ENCODE data around the gene LGI1.
"Not testable (repeated sequence)": the region's sequence is repeated elsewhere in the genome, so short reads cannot be mapped to it uniquely, and the experiment has no call there.

DNA sequence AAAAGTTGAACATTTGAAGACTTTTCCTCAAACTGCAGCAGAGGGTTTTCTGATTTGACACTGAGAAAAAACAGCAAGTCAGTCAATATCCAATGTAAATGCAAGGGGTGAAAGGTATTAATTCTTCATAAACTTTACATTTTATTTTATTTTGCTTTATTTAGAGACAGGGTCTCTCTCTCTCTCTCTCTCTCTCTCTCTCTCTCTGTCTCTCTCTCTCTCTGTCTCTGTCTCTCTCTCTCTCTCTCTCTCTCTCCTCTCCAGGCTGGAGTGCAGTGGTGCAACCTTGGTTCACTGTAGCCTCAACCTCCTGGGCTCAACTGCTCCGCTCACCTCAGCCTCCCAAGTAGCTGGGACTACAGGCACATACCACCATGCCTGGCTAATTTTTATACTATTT lies 73.3 kb downstream of the LGI1 start:
- TF ChIP-seq, protein P1, sequence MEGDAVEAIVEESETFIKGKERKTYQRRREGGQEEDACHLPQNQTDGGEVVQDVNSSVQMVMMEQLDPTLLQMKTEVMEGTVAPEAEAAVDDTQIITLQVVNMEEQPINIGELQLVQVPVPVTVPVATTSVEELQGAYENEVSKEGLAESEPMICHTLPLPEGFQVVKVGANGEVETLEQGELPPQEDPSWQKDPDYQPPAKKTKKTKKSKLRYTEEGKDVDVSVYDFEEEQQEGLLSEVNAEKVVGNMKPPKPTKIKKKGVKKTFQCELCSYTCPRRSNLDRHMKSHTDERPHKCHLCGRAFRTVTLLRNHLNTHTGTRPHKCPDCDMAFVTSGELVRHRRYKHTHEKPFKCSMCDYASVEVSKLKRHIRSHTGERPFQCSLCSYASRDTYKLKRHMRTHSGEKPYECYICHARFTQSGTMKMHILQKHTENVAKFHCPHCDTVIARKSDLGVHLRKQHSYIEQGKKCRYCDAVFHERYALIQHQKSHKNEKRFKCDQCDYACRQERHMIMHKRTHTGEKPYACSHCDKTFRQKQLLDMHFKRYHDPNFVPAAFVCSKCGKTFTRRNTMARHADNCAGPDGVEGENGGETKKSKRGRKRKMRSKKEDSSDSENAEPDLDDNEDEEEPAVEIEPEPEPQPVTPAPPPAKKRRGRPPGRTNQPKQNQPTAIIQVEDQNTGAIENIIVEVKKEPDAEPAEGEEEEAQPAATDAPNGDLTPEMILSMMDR (IDR thresholded peaks at IDR 0.05 in 8 of 11, conservative IDR thresholded peaks at IDR 0.05 in 3 of 11): not testable (repeated sequence)
- not testable (repeated sequence) for TF ChIP-seq POLR2A (IDR thresholded peaks at IDR 0.05)
